Endothelial cell of umbilical vein (primary cell): ENCODE results near the gene IL12B. TPM values are rescaled to one million over a fixed set of nuclear protein-coding genes. Genes with fewer than 3 reads are reported as not detected.

Experiments
- BruUV-seq: library from RNA; stranded (reverse); fragments of 400-500 nt; replicated peaks from 2 replicates; lab custom pipeline; 2021; lab: Mats Ljungman, UMichigan
- CTCF ChIA-PET: fragments of 300-600, 350-600 bp; sonication (Branson Sonifier 250); formaldehyde crosslinking; loops from one replicate; lab custom pipeline; 2021; ENCODE audit warnings: antibody characterized with exemption, inconsistent platforms; lab: Charles Lee
- POLR2A ChIA-PET: fragments of 300-600, 350-600 bp; sonication (Branson Sonifier 250); formaldehyde crosslinking; loops from one replicate; lab custom pipeline; 2021; ENCODE audit warnings: antibody characterized with exemption, inconsistent platforms; lab: Charles Lee
- DNase-seq: peaks from one replicate; pipeline ENCODE4 v3.0.0-alpha.2; 2011; ENCODE audit warnings: low read depth, low spot score
- FAIRE-seq: peaks from 2 replicates; lab custom pipeline; 2011; peaks lifted over from hg19 to GRCh38; lab: Jason Lieb, UNC
- H2AFZ ChIP-seq: 2 replicates; pipeline ENCODE4 v1.6.0; 2012; ENCODE audit warnings: low read depth, low read length, control low read depth, inconsistent platforms
- H3K27ac ChIP-seq: 2 replicates; pipeline ENCODE4 v1.5.1; 2011; ENCODE audit warnings: low read depth, mild to moderate bottlenecking, control low read depth, low read length, moderate library complexity; ENCODE audit not compliant: insufficient read depth
- H3K27me3 ChIP-seq, 2 experiments: 2 replicates each; pipeline versions ENCODE4 v1.6.0 to v1.6.1; 2011; ENCODE audit warnings: low read length in 2 of 2, mixed read lengths in 1 of 2; ENCODE audit not compliant: control insufficient read depth in 2 of 2, insufficient read depth in 2 of 2
- H3K36me3 ChIP-seq, 2 experiments: 2 replicates in 1 of 2; 3 replicates in 1 of 2; pipeline ENCODE4 v1.5.1; 2011; ENCODE audit warnings: low read length in 2 of 2, mild to moderate bottlenecking in 1 of 2, moderate library complexity in 1 of 2; ENCODE audit not compliant: control insufficient read depth in 2 of 2, insufficient read depth in 2 of 2; ENCODE audit errors: extremely low read depth in 1 of 2
- H3K4me1 ChIP-seq: 3 replicates; pipeline ENCODE4 v1.5.1; 2011; ENCODE audit warnings: mild to moderate bottlenecking, low read length; ENCODE audit not compliant: control insufficient read depth, insufficient read depth; ENCODE audit errors: extremely low read depth
- H3K4me2 ChIP-seq: 2 replicates; pipeline ENCODE4 v1.6.1; 2011; ENCODE audit warnings: low read length, control low read depth, mixed read lengths; ENCODE audit not compliant: insufficient read depth
- H3K4me3 ChIP-seq, 3 experiments: fragments of 200-600 bp in 1 of 3; sonication (generic), shearing (Covaris generic) in 1 of 3; replicated peaks in 1 of 3; 2 replicates each; pipeline ENCODE4 v1.5.1; 2011 to 2016; ENCODE audit warnings: control low read depth in 3 of 3, low read length in 3 of 3, mild to moderate bottlenecking in 2 of 3, inconsistent platforms in 1 of 3, low read depth in 1 of 3, moderate library complexity in 1 of 3; ENCODE audit not compliant: insufficient read depth in 1 of 3
- H3K79me2 ChIP-seq: 2 replicates; pipeline ENCODE4 v1.6.0; 2012; ENCODE audit warnings: low read length, inconsistent platforms; ENCODE audit not compliant: control insufficient read depth, insufficient read depth
- H3K9ac ChIP-seq: replicated peaks from 2 replicates; pipeline ENCODE3; 2011; ENCODE audit warnings: low read length, control low read depth; ENCODE audit not compliant: insufficient read depth; ENCODE audit errors: extremely low read depth
- H3K9me1 ChIP-seq: replicated peaks from 3 replicates; pipeline ENCODE4 v1.6.0; 2011; ENCODE audit warnings: mild to moderate bottlenecking, low read length; ENCODE audit not compliant: control insufficient read depth, insufficient read depth; ENCODE audit errors: extremely low read depth
- H3K9me3 ChIP-seq: replicated peaks from 2 replicates; pipeline ENCODE4 v1.5.1; 2012; ENCODE audit warnings: low read length, inconsistent platforms; ENCODE audit not compliant: control insufficient read depth, insufficient read depth
- H4K20me1 ChIP-seq: replicated peaks from 2 replicates; pipeline ENCODE3; 2011; ENCODE audit warnings: mild to moderate bottlenecking, low read length; ENCODE audit not compliant: control insufficient read depth, insufficient read depth; ENCODE audit errors: extremely low read depth
- CTCF ChIP-seq, 2 donors: IDR thresholded peaks; 1 replicate in 1 of 2; 2 replicates in 1 of 2; pipeline ENCODE4 v1.5.1; 2011; ENCODE audit warnings: low read length in 2 of 2, mild to moderate bottlenecking in 2 of 2, moderate library complexity in 2 of 2, control low read depth in 1 of 2, inconsistent platforms in 1 of 2, low read depth in 1 of 2; ENCODE audit not compliant: insufficient read depth in 1 of 2; ENCODE audit errors: extremely low read depth in 1 of 2
- EZH2 ChIP-seq: IDR thresholded peaks from 2 replicates; pipeline ENCODE4 v1.6.1; 2012; ENCODE audit warnings: borderline replicate concordance, low read depth, mild to moderate bottlenecking, moderate library complexity, low read length, inconsistent platforms; ENCODE audit not compliant: severe bottlenecking
- FOS ChIP-seq: IDR thresholded peaks from 2 replicates; pipeline ENCODE4 v1.6.1; 2011; ENCODE audit warnings: mild to moderate bottlenecking, low read length, moderate library complexity, borderline replicate concordance; ENCODE audit not compliant: insufficient read depth
- GATA2 ChIP-seq: IDR thresholded peaks from 2 replicates; pipeline ENCODE4 v1.7.0; 2011; ENCODE audit warnings: low read depth, mild to moderate bottlenecking, moderate library complexity, mixed read lengths, low read length; ENCODE audit not compliant: insufficient read length, insufficient read depth
- JUN ChIP-seq: IDR thresholded peaks from 2 replicates; pipeline ENCODE4 v1.6.1; 2011; ENCODE audit warnings: borderline replicate concordance, low read depth; ENCODE audit not compliant: insufficient read length, insufficient read depth
- MAX ChIP-seq: IDR thresholded peaks from 2 replicates; pipeline ENCODE4 v1.6.1; 2011; ENCODE audit not compliant: insufficient read depth, insufficient read length
- MYC ChIP-seq: IDR thresholded peaks from one replicate; pipeline ENCODE4 v1.6.1; 2011; ENCODE audit warnings: mild to moderate bottlenecking, low read depth, low read length
- POLR2A ChIP-seq: IDR thresholded peaks from 2 replicates; pipeline ENCODE4 v1.6.1; 2012; ENCODE audit warnings: low read depth, mild to moderate bottlenecking, control low read depth, low read length
- POLR2AphosphoS5 ChIP-seq: IDR thresholded peaks from 2 replicates; pipeline ENCODE4 v1.6.1; 2012; ENCODE audit warnings: low read depth, mild to moderate bottlenecking, control low read depth, low read length, moderate library complexity; ENCODE audit not compliant: insufficient read depth
- dilution Hi-C: fragments of 300-500 bp; cut with MboI; formaldehyde crosslinking; loops from one replicate; pipeline ENCODE4 v1.15.0; 2019; ENCODE audit warnings: low sequenced_read_pairs; ENCODE audit not compliant: extremely low pct_ligation_motif_present
- intact Hi-C: fragments of 100-400 bp; cut with micrococcal nuclease; formaldehyde crosslinking; loops from one replicate; pipeline ENCODE4 v1.10.0; 2022
- polyA plus RNA-seq, 4 experiments: library from polyadenylated mRNA; depleted of rRNA in 3 of 4; stranded (reverse) in 3 of 4; unstranded in 1 of 4; fragments of >200 nt; gene quantifications; 2 replicates each; pipeline versions ENCODE4 v1.2.1 to v1.2.3, GENCODE V29; 2011 to 2012; ENCODE audit warnings: missing spikeins in 1 of 4
- total RNA-seq: library from RNA; stranded (reverse); gene quantifications from 2 replicates; pipeline ENCODE4 v1.2.3, GENCODE V29; 2021

The IL12B gene
- total and polyA plus RNA-seq, 2 donors (not counting 3 experiments of a cell fraction or from before 2014, with no cell fraction given) = not detected

- DNase-seq = no peak
- dilution Hi-C loops (no loop called here), intact Hi-C loops (no loop called here)
- Histone ChIP-seq H3K9me1 (no peaks in the 10 kb centered on the region), H4K20me1 (no peaks in the 10 kb centered on the region), H3K4me1 (no peaks in the 10 kb centered on the region), H3K27me3 (no peaks in the 10 kb centered on the region), H3K9me3 (no peaks in the 10 kb centered on the region), H3K4me2 (no peak overlapping the region), H3K4me3 (no peak overlapping the region), H3K36me3 (no peaks in the 10 kb centered on the region), H3K79me2 (no peaks in the 10 kb centered on the region), H2AFZ (no peak overlapping the region), H3K27ac (no peak overlapping the region), H3K9ac (no peak overlapping the region)
- ChIA-PET CTCF (no interaction called here), POLR2A (no interaction called here)
- no peak for TF ChIP-seq POLR2A
- no peak for TF ChIP-seq EZH2
- TF ChIP-seq POLR2AphosphoS5 = no peak
- TF ChIP-seq MAX = no peak
- TF ChIP-seq JUN = no peak
- TF ChIP-seq CTCF (IDR thresholded peaks at IDR 0.05; ENCODE audit: extremely low read depth in 1 of 2, insufficient read depth in 1 of 2, low read depth in 1 of 2, low read length in 2 of 2) = no peak
- TF ChIP-seq FOS = no peak
- no peak for TF ChIP-seq GATA2
- no peak for TF ChIP-seq MYC
- BruUV-seq = no TSS peak
- no peak for FAIRE-seq
Observed at GRCh38 chr5:159343295-159344094, 13.2 kb upstream of the IL12B start.
